Uterus (tissue), 2 donors: ENCODE data around the gene PIK3C2G.

Source experiments
- CTCF ChIP-seq, 4 experiments: fragments of 200-600 bp in 2 of 4; fragments of 450-650 bp in 2 of 4; sonication (generic) in 2 of 4; IDR thresholded peaks; one replicate each; pipeline ENCODE4 v1.5.1; 2016 to 2019; ENCODE audit warnings: antibody characterized with exemption in 4 of 4, mild to moderate bottlenecking in 2 of 4, moderate library complexity in 1 of 4
- POLR2A ChIP-seq, 2 donors: fragments of 450-650 bp; IDR thresholded peaks; one replicate each; pipeline ENCODE4 v1.6.1; 2016; ENCODE audit warnings: antibody characterized with exemption in 2 of 2, mild to moderate bottlenecking in 1 of 2, moderate library complexity in 1 of 2

DNA sequence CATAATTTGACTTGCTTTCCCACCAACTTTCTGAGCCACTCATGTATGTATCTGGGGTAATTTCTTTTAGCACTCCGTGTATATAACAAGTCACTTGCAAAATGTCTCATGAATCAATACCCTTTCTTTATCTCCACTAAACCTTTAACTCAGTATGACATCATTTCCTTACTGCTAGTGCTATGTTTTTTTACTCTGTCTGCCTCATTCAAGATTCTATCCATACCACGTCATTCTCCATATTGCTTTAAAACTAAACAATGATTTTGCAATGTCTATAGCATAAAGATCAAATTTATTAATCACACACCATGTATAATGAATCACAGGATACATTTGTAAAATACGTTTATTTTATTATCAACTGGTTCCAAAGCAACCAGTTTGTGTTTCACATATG is 178.2 kb downstream of the PIK3C2G start:
- TF ChIP-seq CTCF (IDR thresholded peaks at IDR 0.05) (no peak), POLR2A (IDR thresholded peaks at IDR 0.05) (no peak)
